ENCODE data around the gene FIBP.

The FIBP gene

GRCh38 chr11:65900899-65901180 lies 12.6 kb upstream of the FIBP start:
- TF ChIP-seq CREB1 (IDR thresholded peaks at IDR 0.05; ENCODE audit: low read depth) (no peak), TAF1 (IDR thresholded peaks at IDR 0.05; ENCODE audit: low read depth) (no peak), ZBTB7A (IDR thresholded peaks at IDR 0.05; ENCODE audit: low read depth) (no peak), TCF12 (IDR thresholded peaks at IDR 0.05; ENCODE audit: low read depth) (no peak), NFIC (IDR thresholded peaks at IDR 0.05) (no peak)

GRCh38 chr11:65900125-65900898 lies 12.0 kb upstream of the FIBP start, which contains the start of gene FOSL1:
Gene FOSL1, minus strand, starts transcription at chr11:65900388. Its CDS starts 49 bp downstream, at chr11:65900339.
- no peak for TF ChIP-seq FOXM1 (IDR thresholded peaks at IDR 0.05; ENCODE audit: borderline replicate concordance, low read depth)
- TF ChIP-seq, protein P1, sequence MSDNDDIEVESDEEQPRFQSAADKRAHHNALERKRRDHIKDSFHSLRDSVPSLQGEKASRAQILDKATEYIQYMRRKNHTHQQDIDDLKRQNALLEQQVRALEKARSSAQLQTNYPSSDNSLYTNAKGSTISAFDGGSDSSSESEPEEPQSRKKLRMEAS (IDR thresholded peaks at IDR 0.05): peak; percentile 90
- 0 out of 2 replicates have a peak, but pooled peaks have one; percentile 2 for TF ChIP-seq ZBTB7A (IDR thresholded peaks at IDR 0.05; ENCODE audit: low read depth)
- TF ChIP-seq, protein P2, sequence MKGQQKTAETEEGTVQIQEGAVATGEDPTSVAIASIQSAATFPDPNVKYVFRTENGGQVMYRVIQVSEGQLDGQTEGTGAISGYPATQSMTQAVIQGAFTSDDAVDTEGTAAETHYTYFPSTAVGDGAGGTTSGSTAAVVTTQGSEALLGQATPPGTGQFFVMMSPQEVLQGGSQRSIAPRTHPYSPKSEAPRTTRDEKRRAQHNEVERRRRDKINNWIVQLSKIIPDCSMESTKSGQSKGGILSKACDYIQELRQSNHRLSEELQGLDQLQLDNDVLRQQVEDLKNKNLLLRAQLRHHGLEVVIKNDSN (IDR thresholded peaks at IDR 0.05): no peak
- peak; percentile 88 for TF ChIP-seq CREB1 (IDR thresholded peaks at IDR 0.05; ENCODE audit: low read depth)
- TF ChIP-seq RAD21 (IDR thresholded peaks at IDR 0.05; ENCODE audit: low read depth): no peak; the same call in 1 of the 2 replicates
- no peak; the same call in 1 of the 2 replicates for TF ChIP-seq CEBPB (IDR thresholded peaks at IDR 0.05)
- peak; percentile 56 for TF ChIP-seq EP300 (IDR thresholded peaks at IDR 0.05; ENCODE audit: borderline replicate concordance)
- no peak; the same call in 1 of the 2 replicates for TF ChIP-seq TEAD4 (IDR thresholded peaks at IDR 0.05)
- no peak for TF ChIP-seq YY1 (IDR thresholded peaks at IDR 0.05; ENCODE audit: low read depth)
- peak; percentile 6; the same call in 1 of the 2 replicates for TF ChIP-seq EGR1 (IDR thresholded peaks at IDR 0.05)
- TF ChIP-seq REST (IDR thresholded peaks at IDR 0.05; ENCODE audit: low read depth): no peak
- TF ChIP-seq TAF1 (IDR thresholded peaks at IDR 0.05; ENCODE audit: low read depth): peak; percentile 65; the same call in 1 of the 2 replicates
- TF ChIP-seq NFIC (IDR thresholded peaks at IDR 0.05): peak; percentile 37; the same call in 1 of the 2 replicates
- TF ChIP-seq TCF12 (IDR thresholded peaks at IDR 0.05; ENCODE audit: low read depth): peak; percentile 65; the same call in 1 of the 2 replicates

- TF ChIP-seq ZBTB7A (IDR thresholded peaks at IDR 0.05; ENCODE audit: low read depth): peak; percentile 64; the same call in 1 of the 2 replicates
- no peak for TF ChIP-seq TAF1 (IDR thresholded peaks at IDR 0.05; ENCODE audit: low read depth)
- TF ChIP-seq, protein P2 (IDR thresholded peaks at IDR 0.05): peak; percentile 37; the same call in 1 of the 2 replicates
- TF ChIP-seq EP300 (IDR thresholded peaks at IDR 0.05; ENCODE audit: borderline replicate concordance): no peak
- TF ChIP-seq, protein P1 (IDR thresholded peaks at IDR 0.05): peak; percentile 93
These were observed 11.3 kb upstream of the FIBP start for GRCh38 chr11:65899356-65900124.

DNA sequence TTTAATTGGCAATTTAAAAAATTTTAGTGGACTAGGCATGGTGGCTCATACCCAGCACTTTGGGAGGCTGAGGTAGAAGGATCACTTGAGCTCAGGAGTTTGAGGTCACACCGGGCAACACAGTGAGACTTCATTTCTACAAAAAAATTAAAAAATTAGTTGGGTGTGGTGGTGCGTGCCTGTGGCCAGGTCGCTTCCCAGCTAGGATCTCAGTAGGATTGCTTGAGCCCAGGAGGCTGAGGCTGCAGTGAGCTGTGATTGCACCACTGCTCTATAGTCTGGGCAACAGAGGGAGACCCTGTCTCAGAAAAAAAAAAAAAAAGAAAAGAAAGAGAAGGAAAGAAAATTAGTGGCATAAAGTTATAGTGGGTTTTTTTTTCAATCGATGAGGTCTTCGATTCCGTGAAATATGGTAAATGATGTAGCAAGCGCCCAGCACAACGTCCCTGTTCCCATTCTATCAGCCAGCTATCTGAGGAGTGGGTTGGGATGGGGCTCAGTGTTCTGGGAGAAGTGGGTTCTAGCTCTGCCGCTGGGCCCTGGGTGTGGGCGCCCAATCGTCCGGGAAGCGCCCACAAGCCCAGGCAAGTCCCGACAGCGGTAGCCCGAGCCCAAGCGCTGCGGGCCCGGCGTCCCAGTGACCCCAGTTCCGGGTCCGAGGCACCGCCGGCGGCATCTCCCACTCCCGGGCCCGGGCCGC lies 10.5 kb upstream of the FIBP start:
- TF ChIP-seq FOXM1 (IDR thresholded peaks at IDR 0.05; ENCODE audit: borderline replicate concordance, low read depth) (no peak), EP300 (IDR thresholded peaks at IDR 0.05; ENCODE audit: borderline replicate concordance) (no peak), TEAD4 (IDR thresholded peaks at IDR 0.05) (no peak), REST (IDR thresholded peaks at IDR 0.05; ENCODE audit: low read depth) (no peak), NFIC (IDR thresholded peaks at IDR 0.05) (no peak)

GRCh38 chr11:65897020-65897471 lies 8.8 kb upstream of the FIBP start:
- TF ChIP-seq CEBPB (IDR thresholded peaks at IDR 0.05) (no peak), RAD21 (IDR thresholded peaks at IDR 0.05; ENCODE audit: low read depth) (no peak), CREB1 (IDR thresholded peaks at IDR 0.05; ENCODE audit: low read depth) (no peak), TCF12 (IDR thresholded peaks at IDR 0.05; ENCODE audit: low read depth) (no peak), EP300 (IDR thresholded peaks at IDR 0.05; ENCODE audit: borderline replicate concordance) (no peak), FOXM1 (IDR thresholded peaks at IDR 0.05; ENCODE audit: borderline replicate concordance, low read depth) (no peak), YY1 (IDR thresholded peaks at IDR 0.05; ENCODE audit: low read depth) (no peak), ZBTB7A (IDR thresholded peaks at IDR 0.05; ENCODE audit: low read depth) (no peak), REST (IDR thresholded peaks at IDR 0.05; ENCODE audit: low read depth) (no peak), NFIC (IDR thresholded peaks at IDR 0.05) (no peak), TAF1 (IDR thresholded peaks at IDR 0.05; ENCODE audit: low read depth) (no peak), TEAD4 (IDR thresholded peaks at IDR 0.05) (no peak), EGR1 (IDR thresholded peaks at IDR 0.05) (no peak)
- TF ChIP-seq, protein P2 (IDR thresholded peaks at IDR 0.05): no peak
- TF ChIP-seq, protein P1 (IDR thresholded peaks at IDR 0.05): no peak
